ENCODE data around the gene LNX1.

- TF ChIP-seq CTCF (IDR thresholded peaks at IDR 0.05): no peak
- no peak for TF ChIP-seq POLR2A (IDR thresholded peaks at IDR 0.05)
- TF ChIP-seq POLR2AphosphoS5 (IDR thresholded peaks at IDR 0.05; ENCODE audit: insufficient read depth in 1 of 2, low read depth in 1 of 2): no peak
Observed at GRCh38 chr4:53432528-53433424, 158.5 kb downstream of the LNX1 start.

Data from vagina (tissue), 2 donors.